DMS53 treated with DMSO at 0.1 percent for 48 hours (cell line): ENCODE data around the gene PLK4.
"Not testable (repeated sequence)": the region's sequence is repeated elsewhere in the genome, so short reads cannot be mapped to it uniquely, and the experiment has no call there.

ENCODE experiments used
- DNase-seq: peaks from one replicate; lab custom pipeline; 2025; ENCODE audit not compliant: unreplicated experiment; lab: John Stamatoyannopoulos, UW

PLK4 gene

DNA sequence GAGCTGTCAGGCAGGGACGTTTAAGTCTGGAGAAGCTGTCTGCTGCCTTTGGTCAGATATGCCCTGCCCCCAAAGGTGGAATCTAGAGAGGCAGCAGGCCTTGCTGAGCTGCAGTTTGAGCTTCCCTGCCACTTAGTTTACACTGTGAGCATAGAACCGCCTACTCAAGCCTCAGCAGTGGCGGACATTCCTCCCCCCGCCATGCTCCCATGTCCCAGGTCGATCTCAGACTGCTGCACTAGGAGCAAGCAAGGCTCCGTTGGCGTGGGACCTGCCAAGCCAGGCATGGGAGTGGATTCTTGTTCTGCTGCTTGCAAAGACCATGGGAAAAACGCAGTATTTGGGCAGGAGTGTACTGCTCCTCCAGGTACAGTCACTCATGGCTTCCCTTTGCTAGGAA is 24.3 kb downstream of the PLK4 start:
- no peak for DNase-seq

DNA sequence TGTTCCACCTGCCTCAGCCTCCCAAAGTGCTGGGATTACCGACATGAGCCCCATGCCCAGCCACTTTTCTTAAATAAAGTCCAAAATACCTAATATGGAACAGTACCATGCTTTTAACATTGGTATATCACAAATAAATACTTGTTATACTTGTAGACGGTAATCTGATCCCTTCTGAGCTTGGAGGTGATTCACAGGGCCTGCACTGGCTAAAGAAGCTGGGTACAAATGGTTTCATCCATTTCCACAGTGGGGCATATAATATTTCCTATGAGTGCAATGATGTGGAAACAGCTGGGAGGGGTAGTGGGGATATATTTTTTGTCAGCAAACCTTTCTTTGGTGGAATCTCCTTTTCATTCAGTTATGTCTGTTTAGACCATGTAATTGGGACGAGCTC is 35.8 kb downstream of the PLK4 start:
- no peak for DNase-seq

DNA sequence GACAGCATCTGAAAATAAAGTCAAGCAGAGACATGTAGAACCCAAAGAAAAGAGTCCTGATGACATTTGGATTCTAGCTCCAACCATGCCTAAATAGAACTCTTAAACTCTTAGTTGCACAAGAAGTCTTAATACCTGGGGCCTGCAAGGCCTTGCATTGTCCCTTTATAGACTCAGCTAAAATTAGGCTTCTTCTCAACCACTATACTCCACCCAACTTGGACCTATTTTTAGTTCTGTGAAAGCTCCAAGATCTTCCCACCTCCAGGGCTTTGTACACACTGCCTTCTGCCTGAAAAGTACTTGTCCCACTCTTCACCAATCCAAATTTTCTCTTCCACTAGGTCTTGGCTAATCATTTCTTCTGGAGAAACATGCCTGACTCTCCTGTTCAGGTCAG is 36.5 kb downstream of the PLK4 start:
- DNase-seq = no peak

DNA sequence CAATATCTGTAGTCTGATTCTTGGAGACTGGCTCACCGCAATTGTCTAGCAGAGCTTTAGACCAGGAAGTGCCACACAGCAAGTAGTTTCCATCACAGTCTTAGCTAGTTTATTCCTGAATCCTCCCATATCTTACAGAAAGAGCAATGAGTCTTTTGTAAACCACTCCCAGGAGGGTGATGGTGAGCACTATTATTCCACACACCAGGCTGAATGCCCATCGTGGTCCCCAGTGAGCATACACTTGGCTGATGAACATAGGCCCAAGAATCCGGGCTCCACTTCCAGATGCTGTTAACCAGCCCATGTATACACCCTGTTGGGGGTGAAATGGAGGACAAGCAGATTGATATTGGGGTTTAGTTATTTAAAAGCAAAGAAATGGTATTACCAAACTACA is 39.8 kb downstream of the PLK4 start:
- DNase-seq = no peak

DNA sequence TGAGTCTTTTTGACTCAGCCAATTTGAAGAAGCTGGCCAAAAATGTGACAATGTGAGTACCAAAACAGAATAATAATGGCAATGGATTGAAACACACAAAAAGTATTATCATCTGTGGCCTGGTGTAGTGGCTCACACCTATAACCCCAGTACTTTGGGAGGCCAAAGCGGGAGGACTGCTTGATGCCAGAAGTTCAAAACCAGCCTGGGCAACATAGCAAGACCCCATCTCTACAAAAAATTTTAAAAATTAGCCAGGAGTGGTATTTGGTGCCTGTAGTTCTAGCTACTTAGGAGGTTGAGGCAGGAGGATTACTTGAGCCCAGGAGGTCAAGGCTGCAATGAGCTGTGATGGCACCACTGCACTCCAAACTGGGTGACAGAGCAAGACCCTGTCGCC is 41.5 kb downstream of the PLK4 start:
- DNase-seq = no peak

DNA sequence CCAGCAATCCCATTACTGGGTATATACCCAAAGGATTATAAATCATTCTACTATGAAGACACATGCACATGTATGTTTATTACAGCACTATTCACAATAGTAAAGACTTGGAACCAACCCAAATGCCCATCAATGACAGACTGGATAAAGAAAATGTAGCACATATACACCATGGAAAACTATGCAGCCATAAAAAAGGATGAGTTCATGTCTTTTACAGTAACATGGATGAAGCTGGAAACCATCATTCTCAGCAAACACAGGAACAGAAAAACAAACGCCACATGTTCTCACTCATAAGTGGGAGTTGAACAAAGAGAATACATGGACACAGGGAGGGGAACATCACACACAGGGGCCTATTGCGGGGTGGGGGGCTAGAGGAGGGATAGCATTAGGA is 45.0 kb downstream of the PLK4 start:
- DNase-seq = not testable (repeated sequence)

DNA sequence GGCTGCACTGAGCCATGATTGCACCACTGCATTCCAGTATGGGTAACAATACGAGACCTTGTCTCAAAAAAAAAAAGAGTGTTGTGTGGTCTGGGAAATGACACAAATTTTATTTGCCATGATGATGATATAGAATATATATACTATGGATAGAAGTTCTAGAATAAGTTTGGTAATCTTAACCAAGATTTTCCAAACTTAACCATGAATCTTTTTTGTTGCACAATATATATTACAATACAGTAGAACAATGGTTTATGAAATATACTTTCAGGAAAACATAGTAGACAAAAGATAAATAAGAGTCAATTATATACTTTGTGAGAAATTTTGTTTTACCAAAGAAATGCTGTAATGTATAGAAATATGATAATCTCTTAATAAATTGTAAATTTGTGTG is 49.5 kb downstream of the PLK4 start:
- DNase-seq = no peak

DNA sequence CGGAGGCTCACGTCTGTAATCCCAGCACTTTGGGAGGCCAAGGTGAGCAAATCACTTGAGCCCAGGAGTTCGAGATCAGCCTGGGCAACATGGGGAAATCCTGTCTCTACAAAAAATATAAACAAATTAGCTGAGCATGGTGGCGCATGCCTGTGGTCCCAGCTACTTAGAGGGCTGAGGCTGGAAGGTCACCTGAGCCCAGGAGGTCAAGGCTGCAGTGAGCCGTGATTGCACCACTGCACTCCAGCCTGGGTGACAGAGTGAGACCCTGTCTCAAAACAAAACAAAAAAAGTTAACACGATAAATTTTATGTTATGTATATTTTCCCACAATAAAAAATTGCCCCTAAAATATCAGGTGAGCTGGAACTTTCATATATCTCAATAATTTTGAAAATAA is 51.1 kb downstream of the PLK4 start:
- not testable (repeated sequence) for DNase-seq

DNA sequence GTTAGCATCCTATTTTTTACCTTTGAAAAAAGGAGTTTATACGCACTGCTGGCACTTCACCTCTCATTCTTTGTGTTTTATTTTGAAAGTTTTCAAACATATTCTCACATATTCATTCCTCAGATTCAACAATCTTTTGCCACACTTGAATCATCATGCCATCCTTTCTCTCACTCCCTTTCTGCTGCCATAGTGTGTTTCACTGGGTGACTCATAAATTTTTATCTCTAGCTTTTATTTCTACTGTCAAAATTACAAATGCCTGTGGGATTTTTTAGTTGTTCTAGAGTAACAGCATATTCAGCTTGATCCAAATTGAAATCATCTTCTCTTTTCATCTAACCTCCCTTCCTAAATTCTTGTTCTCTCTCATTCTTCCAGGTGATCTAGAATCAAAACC is 56.3 kb downstream of the PLK4 start:
- DNase-seq = no peak
